ENCODE results near the gene MSRB1. TPM values are rescaled to one million over a fixed set of nuclear protein-coding genes. Genes with fewer than 3 reads are reported as not detected.

MSRB1 gene
- total RNA-seq, 1 experiment from 2014 or later: 31.7 TPM

GRCh38 chr16:1918351-1919326 is 24.4 kb downstream of the MSRB1 start, which contains the start of gene HS3ST6:
Gene HS3ST6, minus strand, starts transcription at chr16:1918415. Its CDS starts 92 bp downstream, at chr16:1918323.
- no peak for DNase-seq (ENCODE audit: low spot score)

DNA sequence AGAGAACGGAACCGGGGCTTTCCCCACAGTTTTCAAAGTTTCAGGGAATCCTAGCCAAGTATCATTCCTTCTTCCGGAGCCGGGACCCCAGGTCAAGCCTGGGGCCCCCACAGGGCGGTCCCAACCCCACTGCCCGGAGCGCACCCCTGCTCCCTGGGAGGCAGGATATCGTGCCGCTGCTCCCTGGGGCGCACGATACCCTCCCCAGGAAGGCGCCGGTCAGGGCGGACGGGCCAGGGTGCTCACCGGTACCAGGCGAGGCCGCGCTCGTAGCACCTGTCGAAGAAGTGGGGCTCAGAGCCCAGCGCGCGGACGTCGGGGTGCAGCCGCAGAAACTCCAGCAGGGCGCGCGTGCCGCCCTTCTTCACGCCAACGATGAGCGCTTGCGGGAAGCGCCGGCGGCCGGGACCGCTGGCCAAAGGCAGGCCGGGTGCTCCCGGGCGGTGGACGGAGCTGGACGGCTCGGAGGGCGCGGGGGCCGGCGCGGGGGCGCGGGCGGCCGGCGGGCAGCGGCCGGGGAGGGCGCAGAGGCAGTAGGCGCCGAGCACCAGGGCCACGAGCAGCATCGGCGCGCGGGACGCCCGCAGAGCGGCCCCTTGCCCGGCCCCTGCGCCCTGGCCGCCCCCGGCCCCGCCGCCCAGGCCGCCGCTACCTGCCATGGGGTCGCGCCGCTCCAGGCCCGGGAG is 25.2 kb downstream of the MSRB1 start:
- DNase-seq (ENCODE audit: low spot score): no peak

DNA sequence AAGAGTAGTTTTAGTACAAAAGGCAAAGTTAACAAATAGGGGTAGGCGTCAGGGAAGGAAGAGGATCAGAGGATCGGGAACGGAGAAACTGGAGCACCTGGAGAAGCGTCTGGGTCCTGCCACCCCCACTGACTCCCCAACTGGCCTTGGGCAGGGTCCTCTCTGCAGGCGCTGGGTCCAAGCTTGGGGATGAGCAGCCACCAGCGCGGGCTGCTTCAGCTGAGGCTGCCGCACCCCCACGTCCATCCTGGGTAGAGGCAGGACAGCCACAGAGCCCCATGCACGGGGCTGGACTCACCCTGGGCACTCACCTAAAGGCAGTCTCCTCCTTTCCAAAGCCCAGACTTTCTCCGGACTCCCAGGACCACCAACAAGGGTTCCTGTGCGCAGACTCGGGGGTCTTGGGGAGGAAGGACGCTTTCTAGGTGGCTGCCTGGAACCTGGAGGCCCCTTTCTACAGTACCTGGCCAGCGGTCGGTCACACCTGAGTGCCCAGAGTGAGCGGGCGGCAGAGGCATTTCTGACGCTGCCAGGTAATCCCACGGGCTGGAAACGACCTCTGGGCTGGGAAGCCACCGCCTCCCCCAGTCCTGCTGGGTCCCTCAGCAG is 25.8 kb downstream of the MSRB1 start:
- DNase-seq (ENCODE audit: low spot score): no peak

DNA sequence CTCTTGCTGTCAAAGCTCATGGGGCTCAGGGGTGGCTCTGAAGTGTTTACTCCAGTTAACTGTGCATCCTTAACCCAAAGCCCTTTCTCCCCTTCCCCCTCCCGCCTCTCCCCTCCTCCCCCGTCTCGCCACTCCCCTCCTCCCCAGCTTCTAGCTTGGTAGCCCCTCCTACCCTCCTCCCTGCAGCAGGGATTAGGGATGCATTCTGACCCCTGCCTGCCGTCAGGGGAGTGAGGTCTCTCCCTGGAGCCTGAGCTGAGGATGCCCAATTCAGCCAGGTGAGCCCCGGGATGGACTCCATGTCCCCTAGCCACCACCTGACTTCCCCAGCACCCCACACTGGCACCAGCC is 26.4 kb downstream of the MSRB1 start:
- DNase-seq (ENCODE audit: low spot score): no peak

GRCh38 chr16:1915732-1916639 is 27.0 kb downstream of the MSRB1 start:
- no peak for DNase-seq (ENCODE audit: low spot score)

- DNase-seq (ENCODE audit: low spot score): no peak
These were observed 28.0 kb downstream of the MSRB1 start for GRCh38 chr16:1914988-1915387.

DNA sequence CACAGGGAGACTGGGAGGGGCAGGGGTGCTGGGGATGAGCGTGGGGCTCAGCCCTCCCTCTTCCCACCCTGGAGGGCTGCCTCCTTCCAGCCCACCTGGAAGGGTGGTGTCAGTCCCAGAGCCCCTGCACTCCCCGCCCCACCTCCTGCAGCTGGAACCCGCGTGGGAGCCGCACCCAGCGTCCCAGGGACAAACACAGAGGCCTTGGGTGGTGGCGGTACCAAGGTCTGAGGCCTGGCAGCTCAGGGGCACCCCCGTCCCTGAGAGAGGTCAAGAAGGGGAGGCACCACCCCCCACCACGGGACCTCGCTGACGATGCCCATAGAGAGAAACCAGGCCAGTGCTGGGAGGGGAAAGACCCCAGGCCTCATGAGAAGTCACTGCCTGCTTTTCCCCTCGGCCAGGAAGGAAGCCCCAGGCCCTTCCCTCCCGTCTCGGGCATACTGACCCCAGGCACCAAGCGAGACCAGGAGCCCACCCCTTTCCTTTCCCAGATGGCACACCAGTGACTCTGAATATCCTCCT is 28.9 kb downstream of the MSRB1 start:
- DNase-seq (ENCODE audit: low spot score): no peak

DNA sequence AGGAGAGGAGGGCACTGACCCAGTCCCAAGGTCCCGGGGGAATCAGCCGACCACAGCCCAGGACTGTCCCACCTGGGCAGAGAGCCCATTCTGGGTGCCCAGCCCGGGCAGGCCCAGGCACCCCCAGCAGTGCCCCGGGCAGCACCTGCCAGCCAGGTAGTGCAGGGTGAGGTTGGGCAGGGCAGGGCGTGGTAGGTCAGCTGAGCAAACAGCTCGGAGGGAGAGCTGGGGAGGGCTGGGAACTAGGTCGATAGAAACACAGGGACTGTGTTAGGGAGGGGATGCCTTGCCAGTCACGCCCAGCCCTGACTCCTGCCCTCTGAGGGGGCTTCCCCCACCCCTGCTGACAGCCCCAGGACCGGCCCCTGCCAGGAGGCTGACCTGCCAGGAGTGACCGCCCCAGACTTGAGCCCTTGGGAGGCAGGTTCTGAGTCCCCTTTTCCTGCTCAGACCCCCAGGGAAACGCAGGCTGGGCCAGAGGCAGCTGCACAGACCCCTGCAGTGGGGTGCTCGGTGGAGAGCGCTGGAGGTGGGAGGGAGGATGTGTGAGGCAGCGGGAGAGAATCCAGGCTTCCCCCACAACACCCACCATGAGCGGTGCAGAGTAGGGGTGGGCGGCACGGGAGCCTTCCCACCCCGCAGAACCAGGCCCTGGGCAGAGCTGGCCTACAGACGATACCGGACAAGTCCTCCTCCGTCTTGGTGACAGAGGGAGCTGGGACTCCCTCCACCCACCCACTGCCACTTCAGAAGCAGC is 29.5 kb downstream of the MSRB1 start:
- peak; percentile 50 for DNase-seq (ENCODE audit: low spot score)

DNA sequence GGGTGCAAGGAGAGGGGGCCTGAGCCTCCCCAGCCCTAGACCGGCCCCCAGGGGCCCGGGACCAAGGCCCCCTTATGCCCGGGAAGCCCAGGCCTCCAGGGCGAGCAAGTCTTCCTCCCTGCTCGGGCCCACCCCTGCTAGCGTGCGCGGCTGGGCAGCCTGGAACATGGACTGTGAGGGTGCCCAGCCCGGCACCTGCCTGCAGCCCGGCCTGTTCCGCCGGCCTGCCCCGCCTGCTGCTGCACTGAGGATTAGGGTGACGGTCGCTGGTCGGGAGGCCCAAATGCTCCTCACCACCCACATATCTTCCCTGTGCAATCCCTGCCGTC is 30.8 kb downstream of the MSRB1 start:
- DNase-seq (ENCODE audit: low spot score): no peak

DNA sequence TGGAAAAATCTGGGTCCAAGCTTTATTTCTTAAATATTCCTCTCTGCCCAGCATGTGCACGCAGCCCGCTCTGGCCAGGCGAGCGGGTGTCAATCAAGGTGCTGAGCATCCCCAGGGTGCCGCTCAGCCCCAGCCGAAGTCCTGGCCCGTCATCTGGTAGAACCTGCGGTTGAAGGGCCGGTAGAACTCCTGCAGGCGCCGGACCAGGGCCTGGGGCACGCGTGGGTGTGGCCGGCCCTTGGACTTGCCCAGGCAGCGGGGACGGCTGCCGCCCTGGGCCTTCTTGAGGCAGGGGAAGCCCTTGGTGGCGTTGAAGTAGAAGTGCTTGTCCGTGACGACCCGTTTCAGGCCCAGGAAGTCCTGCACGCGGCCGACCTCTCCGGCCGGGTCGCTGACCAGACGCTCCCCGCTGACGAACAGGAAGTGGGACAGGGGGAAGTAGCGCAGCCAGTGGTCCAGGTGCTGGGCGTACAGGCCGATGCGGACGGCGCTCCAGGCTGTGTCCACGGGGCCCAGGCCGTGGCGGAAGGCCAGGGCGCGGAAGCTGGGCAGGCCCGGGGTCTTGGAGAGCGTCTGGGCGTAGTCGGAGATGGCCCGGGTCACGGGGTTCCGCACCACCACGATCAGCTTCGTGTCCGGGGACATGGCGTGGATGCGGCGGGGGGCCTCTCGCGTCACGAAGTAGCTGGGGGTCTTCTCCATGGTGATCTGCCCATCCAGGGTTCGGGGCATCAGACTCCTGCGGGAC is 31.4 kb downstream of the MSRB1 start:
- DNase-seq (ENCODE audit: low spot score): no peak

- DNase-seq (ENCODE audit: low spot score): peak; percentile 11
These were observed 33.3 kb downstream of the MSRB1 start for GRCh38 chr16:1909561-1910231.

DNA sequence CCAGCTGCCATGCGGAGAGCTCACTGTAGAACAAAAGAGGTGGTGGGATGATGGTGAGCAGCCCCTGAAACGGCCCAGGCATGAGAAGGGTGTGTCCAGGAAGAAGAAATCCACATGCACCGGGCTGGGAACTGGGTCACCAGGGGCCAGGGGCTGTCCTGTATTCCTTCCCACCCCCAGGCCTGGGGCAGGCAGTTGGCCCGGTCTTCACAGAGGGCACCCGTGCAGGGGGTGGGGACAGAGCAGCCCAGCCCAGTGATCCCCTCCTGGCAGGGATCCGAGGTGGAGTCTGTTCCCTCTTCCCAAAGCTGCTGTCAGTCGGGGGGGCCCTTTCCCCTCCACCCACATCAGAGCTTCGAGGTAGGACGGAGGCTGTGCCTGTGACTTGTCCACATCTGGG is 34.0 kb downstream of the MSRB1 start:
- no peak for DNase-seq (ENCODE audit: low spot score)

GRCh38 chr16:1908184-1908583 is 34.8 kb downstream of the MSRB1 start:
- no peak for DNase-seq (ENCODE audit: low spot score)

GRCh38 chr16:1907226-1907860 is 35.7 kb downstream of the MSRB1 start:
- DNase-seq (ENCODE audit: low spot score): no peak

DNA sequence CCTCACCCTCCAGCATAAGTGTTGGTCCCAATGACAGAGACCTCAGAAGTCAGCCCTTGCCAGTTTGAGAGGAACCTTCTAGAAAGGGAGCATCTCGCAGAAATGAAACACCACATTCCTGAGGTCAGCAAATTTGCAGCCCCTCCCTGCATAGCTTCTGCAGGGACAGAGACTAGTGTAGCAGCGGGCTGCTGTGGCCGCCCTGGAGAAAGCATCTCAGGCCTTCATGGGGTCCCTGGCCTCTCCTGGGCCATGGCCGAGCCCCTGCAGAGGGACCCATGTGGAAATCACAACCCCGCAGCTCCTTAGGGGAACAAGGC is 36.2 kb downstream of the MSRB1 start:
- DNase-seq (ENCODE audit: low spot score): no peak

GRCh38 chr16:1906055-1906845 is 36.7 kb downstream of the MSRB1 start:
- no peak for DNase-seq (ENCODE audit: low spot score)

GRCh38 chr16:1903845-1904840 is 38.9 kb downstream of the MSRB1 start:
- no peak for DNase-seq (ENCODE audit: low spot score)
